Peyer's patch (tissue), 4 donors: ENCODE measurements around the gene ATG16L2. TPM values are rescaled to one million over a fixed set of nuclear protein-coding genes. Genes with fewer than 3 reads are reported as not detected.
A peak's percentile ranks its signal among the peaks of the same experiment; 100 is the strongest.

Experiments used
- DNase-seq, 3 donors: peaks; one replicate each; pipeline ENCODE4 v3.0.0-alpha.2; 2017 to 2019
- H3K27ac ChIP-seq, 4 donors: fragments of 200-600 bp; sonication (generic); one replicate each; pipeline ENCODE4 v1.5.1; 2016 to 2019
- H3K27me3 ChIP-seq, 2 donors: fragments of 200-600 bp; sonication (generic); one replicate each; pipeline ENCODE4 v1.5.1; 2019
- H3K36me3 ChIP-seq, 3 donors: fragments of 200-600 bp; sonication (generic); one replicate each; pipeline ENCODE4 v1.5.1; 2016 to 2019
- H3K4me1 ChIP-seq, 4 donors: fragments of 200-600 bp; sonication (generic); one replicate each; pipeline ENCODE4 v1.5.1; 2016 to 2019
- H3K4me3 ChIP-seq, 4 donors: fragments of 200-600 bp; sonication (generic); 1 replicate in 3 of 4; 2 replicates in 1 of 4; pipeline ENCODE4 v1.5.1; 2016 to 2019; ENCODE audit warnings: mild to moderate bottlenecking in 1 of 4
- H3K9me3 ChIP-seq, 4 donors: fragments of 200-600 bp; sonication (generic); one replicate each; pipeline ENCODE4 v1.5.1; 2016 to 2019; ENCODE audit warnings: mild to moderate bottlenecking in 1 of 4
- POLR2A ChIP-seq, 2 donors: fragments of 450-650 bp; IDR thresholded peaks; one replicate each; pipeline ENCODE4 v1.5.1; 2017; ENCODE audit warnings: antibody characterized with exemption in 2 of 2, mild to moderate bottlenecking in 2 of 2, moderate library complexity in 2 of 2
- total RNA-seq, 4 donors: library from RNA; depleted of rRNA; stranded (reverse); fragments of >200 nt; gene quantifications; one replicate each; pipeline ENCODE4 v1.1.0, GENCODE V29; 2016
- TF ChIP-seq, protein P1 (sequence below), 6 experiments: fragments of 450-650 bp in 4 of 6; fragments of 200-600 bp in 2 of 6; sonication (generic) in 1 of 6; IDR thresholded peaks; one replicate each; pipeline ENCODE4 v1.5.1; 2017 to 2019; ENCODE audit warnings: antibody characterized with exemption in 6 of 6, mild to moderate bottlenecking in 3 of 6, moderate library complexity in 1 of 6

Gene ATG16L2
- total RNA-seq, 4 donors from 2014 or later: 39.9 to 226 (median 65.0) TPM

DNA sequence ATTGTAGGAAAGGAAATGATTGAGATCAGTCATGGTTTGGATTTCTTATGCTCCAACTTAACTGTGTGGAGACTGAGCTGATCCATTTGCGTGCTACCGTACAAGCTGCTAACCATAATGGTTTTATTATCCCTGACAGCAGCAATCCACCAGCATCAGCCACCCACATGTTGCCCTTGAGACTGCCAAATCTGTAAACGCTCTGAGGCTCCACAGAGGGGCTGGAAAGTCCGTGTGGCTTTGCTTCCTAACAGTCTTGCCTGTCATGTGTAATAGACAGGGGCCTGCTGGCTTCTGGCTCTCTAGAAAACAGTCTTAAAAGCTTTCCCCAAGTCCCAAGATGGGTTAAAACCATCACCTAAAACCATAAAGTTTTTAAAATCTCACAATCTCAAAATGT, 30.1 kb downstream of the ATG16L2 start:
- Histone ChIP-seq H3K27ac (no peak overlapping the region), H3K4me1 (no peaks in the 10 kb centered on the region), H3K27me3 (no peaks in the 10 kb centered on the region), H3K36me3 (peaks cover 0 to 31% (median 0%) of the 10 kb centered on the region in 3 donors), H3K4me3 (no peak overlapping the region), H3K9me3 (no peaks in the 10 kb centered on the region)
- TF ChIP-seq, protein P1, sequence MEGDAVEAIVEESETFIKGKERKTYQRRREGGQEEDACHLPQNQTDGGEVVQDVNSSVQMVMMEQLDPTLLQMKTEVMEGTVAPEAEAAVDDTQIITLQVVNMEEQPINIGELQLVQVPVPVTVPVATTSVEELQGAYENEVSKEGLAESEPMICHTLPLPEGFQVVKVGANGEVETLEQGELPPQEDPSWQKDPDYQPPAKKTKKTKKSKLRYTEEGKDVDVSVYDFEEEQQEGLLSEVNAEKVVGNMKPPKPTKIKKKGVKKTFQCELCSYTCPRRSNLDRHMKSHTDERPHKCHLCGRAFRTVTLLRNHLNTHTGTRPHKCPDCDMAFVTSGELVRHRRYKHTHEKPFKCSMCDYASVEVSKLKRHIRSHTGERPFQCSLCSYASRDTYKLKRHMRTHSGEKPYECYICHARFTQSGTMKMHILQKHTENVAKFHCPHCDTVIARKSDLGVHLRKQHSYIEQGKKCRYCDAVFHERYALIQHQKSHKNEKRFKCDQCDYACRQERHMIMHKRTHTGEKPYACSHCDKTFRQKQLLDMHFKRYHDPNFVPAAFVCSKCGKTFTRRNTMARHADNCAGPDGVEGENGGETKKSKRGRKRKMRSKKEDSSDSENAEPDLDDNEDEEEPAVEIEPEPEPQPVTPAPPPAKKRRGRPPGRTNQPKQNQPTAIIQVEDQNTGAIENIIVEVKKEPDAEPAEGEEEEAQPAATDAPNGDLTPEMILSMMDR (IDR thresholded peaks at IDR 0.05): no peak
- TF ChIP-seq POLR2A (IDR thresholded peaks at IDR 0.05): no peak
- DNase-seq: no peak

- Histone ChIP-seq H3K36me3 (no peaks in the 10 kb centered on the region), H3K27ac (no peak overlapping the region), H3K27me3 (no peaks in the 10 kb centered on the region), H3K4me3 (no peak overlapping the region), H3K9me3 (no peaks in the 10 kb centered on the region), H3K4me1 (no peaks in the 10 kb centered on the region)
- no peak for TF ChIP-seq POLR2A (IDR thresholded peaks at IDR 0.05)
- TF ChIP-seq, protein P1 (IDR thresholded peaks at IDR 0.05): peak; percentile 24 to 68 (median 58)
- DNase-seq: no peak
Measured at GRCh38 chr11:72848846-72849466, 34.7 kb downstream of the ATG16L2 start.

- H3K27ac ChIP-seq: no peak overlapping the region
- TF ChIP-seq POLR2A (IDR thresholded peaks at IDR 0.05): no peak
- TF ChIP-seq, protein P1 (IDR thresholded peaks at IDR 0.05): no peak
- H3K9me3 ChIP-seq: no peaks in the 10 kb centered on the region
- DNase-seq: no peak
- H3K4me1 ChIP-seq: no peaks in the 10 kb centered on the region
- H3K4me3 ChIP-seq: no peak overlapping the region
- no peaks in the 10 kb centered on the region for H3K36me3 ChIP-seq
- H3K27me3 ChIP-seq: no peaks in the 10 kb centered on the region
Measured at GRCh38 chr11:72850832-72851231, 36.6 kb downstream of the ATG16L2 start.

GRCh38 chr11:72851726-72852125, 37.5 kb downstream of the ATG16L2 start:
- no peak overlapping the region for H3K4me3 ChIP-seq
- DNase-seq: no peak
- peaks cover 0 to 3% (median 0%) of the 10 kb centered on the region in 4 donors for H3K4me1 ChIP-seq
- H3K36me3 ChIP-seq: no peaks in the 10 kb centered on the region
- H3K9me3 ChIP-seq: no peaks in the 10 kb centered on the region
- no peak for TF ChIP-seq POLR2A (IDR thresholded peaks at IDR 0.05)
- TF ChIP-seq, protein P1 (IDR thresholded peaks at IDR 0.05): no peak
- no peaks in the 10 kb centered on the region for H3K27me3 ChIP-seq
- no peak overlapping the region for H3K27ac ChIP-seq

DNA sequence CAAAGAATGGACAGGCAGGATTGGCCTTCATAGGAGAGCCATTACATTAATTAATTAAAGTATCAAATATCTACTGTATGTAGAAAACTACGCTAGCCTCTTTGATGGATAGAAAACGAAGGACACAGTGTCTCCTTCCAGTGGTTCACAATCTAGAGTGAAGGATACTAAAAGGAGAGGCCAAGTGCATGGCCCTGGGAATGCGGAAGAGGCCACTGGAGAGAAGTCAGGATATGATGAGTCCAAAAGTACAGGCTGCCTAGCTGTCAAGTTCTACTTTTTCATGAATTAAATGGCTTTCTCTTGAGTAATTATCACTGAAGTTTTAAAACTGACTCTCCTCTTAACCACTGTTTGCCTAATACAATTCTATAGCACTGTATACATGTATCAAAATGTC, 41.9 kb downstream of the ATG16L2 start:
- no peak overlapping the region for H3K27ac ChIP-seq
- no peaks in the 10 kb centered on the region for H3K9me3 ChIP-seq
- H3K36me3 ChIP-seq: no peaks in the 10 kb centered on the region
- no peak for DNase-seq
- no peak for TF ChIP-seq POLR2A (IDR thresholded peaks at IDR 0.05)
- TF ChIP-seq, protein P1 (IDR thresholded peaks at IDR 0.05): no peak
- H3K4me3 ChIP-seq: no peak overlapping the region
- no peaks in the 10 kb centered on the region for H3K27me3 ChIP-seq
- peaks cover 0 to 7% (median 0%) of the 10 kb centered on the region in 4 donors for H3K4me1 ChIP-seq
